Parathyroid adenoma (tissue), 2 donors: ENCODE results near the gene SMG7.

ENCODE experiments used
- H2AFZ ChIP-seq: fragments of 300-600 bp; sonication (generic); one replicate; pipeline ENCODE4 v1.7.0; 2017; ENCODE audit warnings: antibody characterized with exemption, mild to moderate bottlenecking
- H3K27ac ChIP-seq: fragments of 300-600 bp; sonication (generic); one replicate; pipeline ENCODE4 v1.7.0; 2017
- H3K27me3 ChIP-seq: fragments of 300-600 bp; sonication (generic); one replicate; pipeline ENCODE4 v1.7.0; 2017; ENCODE audit warnings: low read length; ENCODE audit not compliant: control insufficient read depth, insufficient read depth
- H3K36me3 ChIP-seq: fragments of 300-600 bp; sonication (generic); one replicate; pipeline ENCODE4 v1.7.0; 2017; ENCODE audit warnings: low read length; ENCODE audit not compliant: control insufficient read depth, insufficient read depth
- H3K4me1 ChIP-seq: fragments of 300-600 bp; sonication (generic); one replicate; pipeline ENCODE4 v1.7.0; 2017; ENCODE audit warnings: control low read depth
- H3K4me2 ChIP-seq: fragments of 300-600 bp; sonication (generic); one replicate; pipeline ENCODE4 v1.7.0; 2017; ENCODE audit warnings: low read length
- H3K4me3 ChIP-seq: fragments of 300-600 bp; sonication (generic); one replicate; pipeline ENCODE4 v1.7.0; 2017; ENCODE audit warnings: low read depth, low read length
- H3K79me2 ChIP-seq: fragments of 300-600 bp; sonication (generic); one replicate; pipeline ENCODE4 v1.7.0; 2017; ENCODE audit warnings: control low read depth
- H3K9ac ChIP-seq: fragments of 300-600 bp; sonication (generic); one replicate; pipeline ENCODE4 v1.7.0; 2017; ENCODE audit warnings: mild to moderate bottlenecking
- H3K9me3 ChIP-seq: fragments of 300-600 bp; sonication (generic); one replicate; pipeline ENCODE4 v1.7.0; 2017; ENCODE audit warnings: low read length; ENCODE audit not compliant: control insufficient read depth
- CTCF ChIP-seq: fragments of 300-600 bp; sonication (generic); IDR thresholded peaks from one replicate; pipeline ENCODE4 v1.7.0; 2017; ENCODE audit warnings: antibody characterized with exemption, mild to moderate bottlenecking
- donor health status: primary hyperparathyroidism.

The SMG7 gene

GRCh38 chr1:183480971-183481441 lies 8.7 kb downstream of the SMG7 start:
- no peak overlapping the region for H2AFZ ChIP-seq
- no peaks in the 10 kb centered on the region for H3K9me3 ChIP-seq
- no peaks in the 10 kb centered on the region for H3K36me3 ChIP-seq
- H3K4me2 ChIP-seq: no peak overlapping the region
- H3K27ac ChIP-seq: no peak overlapping the region
- H3K79me2 ChIP-seq: peaks cover 14% of the 10 kb centered on the region
- H3K4me1 ChIP-seq: no peaks in the 10 kb centered on the region
- no peaks in the 10 kb centered on the region for H3K27me3 ChIP-seq
- H3K9ac ChIP-seq: no peak overlapping the region
- no peak for TF ChIP-seq CTCF
- no peak overlapping the region for H3K4me3 ChIP-seq

DNA sequence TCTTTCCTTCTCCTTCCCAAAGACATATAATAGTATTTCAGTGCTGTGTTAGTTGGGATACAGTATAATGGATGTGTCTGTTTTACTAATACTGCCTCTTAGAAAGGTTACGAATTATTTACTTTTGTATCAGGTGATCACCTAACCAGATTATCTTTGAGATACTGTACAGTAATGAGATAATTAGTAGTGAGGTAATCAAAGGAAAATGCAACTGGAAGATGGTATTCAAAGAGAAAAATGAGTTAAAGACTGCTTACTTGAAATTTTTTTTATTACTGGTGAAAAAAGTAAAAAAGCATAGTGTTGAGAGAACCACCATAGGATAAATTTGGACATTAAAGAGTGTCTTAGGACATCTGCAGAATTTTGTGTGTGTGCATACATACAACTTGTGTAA lies 10.9 kb downstream of the SMG7 start:
- TF ChIP-seq CTCF: no peak
- H3K4me1 ChIP-seq: no peaks in the 10 kb centered on the region
- no peak overlapping the region for H3K4me2 ChIP-seq
- no peak overlapping the region for H2AFZ ChIP-seq
- no peak overlapping the region for H3K9ac ChIP-seq
- no peaks in the 10 kb centered on the region for H3K36me3 ChIP-seq
- H3K4me3 ChIP-seq: no peak overlapping the region
- H3K27ac ChIP-seq: no peak overlapping the region
- H3K9me3 ChIP-seq: no peaks in the 10 kb centered on the region
- no peaks in the 10 kb centered on the region for H3K27me3 ChIP-seq
- peaks cover 13% of the 10 kb centered on the region for H3K79me2 ChIP-seq

DNA sequence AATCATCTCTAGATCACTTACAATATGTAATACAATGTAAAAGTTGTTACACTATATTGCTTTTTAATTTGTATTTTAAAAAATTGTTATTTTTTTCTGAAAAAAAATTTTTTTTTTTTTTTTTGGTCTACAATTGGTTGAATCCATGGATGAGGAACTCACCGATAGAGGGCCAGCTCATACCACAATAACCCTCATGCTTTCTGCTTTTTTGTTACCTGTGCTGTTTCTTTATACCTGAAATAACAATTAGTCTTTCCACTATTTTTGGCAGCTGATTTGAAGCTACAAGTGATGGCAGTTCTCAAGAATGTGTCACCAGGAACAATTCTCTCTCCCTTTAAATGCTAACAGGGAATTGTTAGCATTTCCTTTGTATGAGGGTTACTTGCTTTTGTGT lies 12.0 kb downstream of the SMG7 start:
- no peak overlapping the region for H3K4me2 ChIP-seq
- no peak overlapping the region for H3K9ac ChIP-seq
- TF ChIP-seq CTCF: no peak
- H3K27me3 ChIP-seq: no peaks in the 10 kb centered on the region
- H3K4me3 ChIP-seq: no peak overlapping the region
- H3K79me2 ChIP-seq: peaks cover 12% of the 10 kb centered on the region
- no peaks in the 10 kb centered on the region for H3K4me1 ChIP-seq
- no peaks in the 10 kb centered on the region for H3K36me3 ChIP-seq
- no peaks in the 10 kb centered on the region for H3K9me3 ChIP-seq
- H3K27ac ChIP-seq: no peak overlapping the region
- H2AFZ ChIP-seq: no peak overlapping the region

GRCh38 chr1:183484851-183485250 lies 12.6 kb downstream of the SMG7 start:
- Histone ChIP-seq H3K79me2 (peaks cover 10% of the 10 kb centered on the region), H2AFZ (no peak overlapping the region), H3K27ac (no peak overlapping the region), H3K4me1 (no peaks in the 10 kb centered on the region), H3K4me2 (no peak overlapping the region), H3K9ac (no peak overlapping the region), H3K36me3 (no peaks in the 10 kb centered on the region), H3K4me3 (no peak overlapping the region), H3K9me3 (no peaks in the 10 kb centered on the region), H3K27me3 (no peaks in the 10 kb centered on the region)
- no peak for TF ChIP-seq CTCF

GRCh38 chr1:183487674-183488442 lies 15.6 kb downstream of the SMG7 start:
- H3K4me1 ChIP-seq: no peaks in the 10 kb centered on the region

More at GRCh38 chr1:183487674-183488442, 15.6 kb downstream of the SMG7 start:
- Histone ChIP-seq H3K4me2 (no peak overlapping the region), H3K9me3 (no peaks in the 10 kb centered on the region), H3K27ac (no peak overlapping the region), H3K36me3 (no peaks in the 10 kb centered on the region), H3K27me3 (no peaks in the 10 kb centered on the region), H3K4me3 (no peak overlapping the region), H2AFZ (no peak overlapping the region), H3K9ac (no peak overlapping the region), H3K79me2 (peaks cover 10% of the 10 kb centered on the region)
- TF ChIP-seq CTCF: no peak
